GM13977 (cell line): ENCODE measurements around the gene SLC9A1.

Experiments used
- DNase-seq: peaks from one replicate; pipeline ENCODE4 v3.0.0; 2012; ENCODE audit warnings: low spot score
- in situ Hi-C: fragments of 300-500 bp; cut with MboI; formaldehyde crosslinking; loops from one replicate; pipeline ENCODE4 v1.12.0; 2022; ENCODE audit warnings: low sequenced_read_pairs, low pct_unique_long_range_greater_than_20kb, mixed read lengths, inconsistent platforms; ENCODE audit not compliant: unreplicated experiment
- TF ChIP-seq, protein P1 (sequence below): IDR thresholded peaks from 2 replicates; pipeline ENCODE4 v1.5.1; 2012; ENCODE audit warnings: mild to moderate bottlenecking, control low read depth; ENCODE audit not compliant: insufficient read depth; ENCODE audit errors: extremely low read depth, missing control alignments

SLC9A1 gene

DNA sequence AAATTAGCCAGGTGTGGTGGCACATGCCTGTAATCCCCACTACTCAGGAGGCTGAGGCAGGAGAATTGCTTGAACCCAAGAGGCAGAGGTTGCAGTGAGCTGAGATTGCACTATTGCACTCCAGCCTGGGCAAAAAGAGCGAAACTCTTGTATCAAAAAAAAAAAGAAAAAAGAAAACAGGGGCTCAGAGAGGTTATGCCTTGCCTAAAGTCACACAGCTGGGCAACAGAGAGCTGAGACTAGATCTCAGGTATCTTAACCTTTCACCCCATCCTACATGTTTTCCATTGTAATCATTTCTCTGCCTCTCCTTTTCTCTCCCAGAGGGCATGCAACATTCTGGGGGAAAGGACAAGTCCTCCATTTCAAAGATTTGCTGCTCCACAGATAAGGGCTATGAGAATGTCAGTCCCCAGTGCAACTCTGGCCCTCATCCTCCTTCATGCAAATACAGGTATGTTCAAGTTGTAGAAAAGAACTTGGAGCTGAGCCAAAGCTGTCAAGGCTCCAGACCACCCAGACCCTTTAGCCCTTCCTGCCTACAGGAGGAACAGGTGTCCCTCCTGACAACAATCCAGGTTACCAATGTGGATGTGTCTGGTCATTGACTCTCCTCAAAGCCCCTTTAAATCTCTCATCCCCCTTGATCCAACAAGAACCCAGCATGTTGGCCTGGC lies 6.9 kb downstream of the SLC9A1 start:
- no peak for DNase-seq
- TF ChIP-seq, protein P1, sequence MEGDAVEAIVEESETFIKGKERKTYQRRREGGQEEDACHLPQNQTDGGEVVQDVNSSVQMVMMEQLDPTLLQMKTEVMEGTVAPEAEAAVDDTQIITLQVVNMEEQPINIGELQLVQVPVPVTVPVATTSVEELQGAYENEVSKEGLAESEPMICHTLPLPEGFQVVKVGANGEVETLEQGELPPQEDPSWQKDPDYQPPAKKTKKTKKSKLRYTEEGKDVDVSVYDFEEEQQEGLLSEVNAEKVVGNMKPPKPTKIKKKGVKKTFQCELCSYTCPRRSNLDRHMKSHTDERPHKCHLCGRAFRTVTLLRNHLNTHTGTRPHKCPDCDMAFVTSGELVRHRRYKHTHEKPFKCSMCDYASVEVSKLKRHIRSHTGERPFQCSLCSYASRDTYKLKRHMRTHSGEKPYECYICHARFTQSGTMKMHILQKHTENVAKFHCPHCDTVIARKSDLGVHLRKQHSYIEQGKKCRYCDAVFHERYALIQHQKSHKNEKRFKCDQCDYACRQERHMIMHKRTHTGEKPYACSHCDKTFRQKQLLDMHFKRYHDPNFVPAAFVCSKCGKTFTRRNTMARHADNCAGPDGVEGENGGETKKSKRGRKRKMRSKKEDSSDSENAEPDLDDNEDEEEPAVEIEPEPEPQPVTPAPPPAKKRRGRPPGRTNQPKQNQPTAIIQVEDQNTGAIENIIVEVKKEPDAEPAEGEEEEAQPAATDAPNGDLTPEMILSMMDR = no peak
- in situ Hi-C loops = no loop called here

DNA sequence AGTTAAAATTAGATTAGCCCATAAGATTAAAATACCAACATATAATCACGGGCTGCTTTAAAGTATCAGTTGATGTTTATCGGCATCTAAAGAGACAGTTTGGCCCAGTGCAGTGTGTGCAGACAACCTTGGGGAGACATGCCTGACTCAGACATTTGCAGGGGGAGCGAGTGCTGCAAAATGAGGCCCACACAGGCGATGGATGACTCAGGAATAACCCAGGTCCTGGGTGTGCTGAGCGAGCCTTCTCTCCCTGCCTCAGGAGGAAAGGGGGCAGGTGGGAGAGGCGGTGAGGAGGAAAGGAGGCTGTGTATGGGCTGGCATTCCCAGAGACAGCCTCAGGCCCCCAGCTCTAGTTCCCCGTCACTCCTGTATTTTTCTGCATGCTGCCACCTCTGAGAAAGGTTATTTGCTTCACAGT lies 9.0 kb downstream of the SLC9A1 start:
- in situ Hi-C loops = no loop called here
- DNase-seq = no peak
- TF ChIP-seq, protein P1 = no peak

DNA sequence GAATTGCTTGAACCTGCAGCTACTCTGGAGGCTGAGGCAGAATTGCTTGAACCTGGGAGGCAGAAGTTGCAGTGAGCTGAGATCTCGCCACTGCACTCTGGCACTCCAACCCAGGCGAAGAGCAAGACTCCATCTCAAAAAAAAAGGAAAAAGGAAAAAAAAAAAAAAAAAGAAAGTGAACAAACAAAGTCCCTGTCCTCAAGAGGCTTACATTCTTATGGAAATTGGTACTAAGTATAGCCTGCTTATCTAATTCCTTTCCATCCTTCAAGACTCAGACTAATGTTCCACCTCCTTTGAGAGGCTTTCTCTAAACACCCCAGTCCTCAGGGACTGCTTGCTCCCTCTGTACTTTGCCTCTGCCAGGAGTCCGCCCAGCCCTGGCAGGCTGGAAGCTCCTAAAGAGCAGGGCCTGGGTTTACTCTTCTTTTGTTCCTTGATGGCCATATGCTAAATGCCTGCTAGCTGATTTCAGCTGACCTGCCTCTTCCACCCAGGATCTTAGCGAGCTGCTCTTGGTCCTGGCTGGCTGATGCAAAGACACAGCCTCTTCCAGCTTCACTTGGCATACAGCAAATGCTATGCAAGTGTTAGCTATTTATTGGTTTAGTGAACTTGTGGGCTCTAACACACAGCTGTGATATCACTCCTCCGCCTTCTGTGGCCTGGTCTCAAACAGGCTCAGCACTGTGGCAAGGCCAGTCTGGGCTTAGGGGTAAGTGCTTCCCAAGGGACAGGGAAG lies 9.8 kb downstream of the SLC9A1 start:
- no peak for DNase-seq
- in situ Hi-C loops = no loop called here
- TF ChIP-seq, protein P1 = no peak

DNA sequence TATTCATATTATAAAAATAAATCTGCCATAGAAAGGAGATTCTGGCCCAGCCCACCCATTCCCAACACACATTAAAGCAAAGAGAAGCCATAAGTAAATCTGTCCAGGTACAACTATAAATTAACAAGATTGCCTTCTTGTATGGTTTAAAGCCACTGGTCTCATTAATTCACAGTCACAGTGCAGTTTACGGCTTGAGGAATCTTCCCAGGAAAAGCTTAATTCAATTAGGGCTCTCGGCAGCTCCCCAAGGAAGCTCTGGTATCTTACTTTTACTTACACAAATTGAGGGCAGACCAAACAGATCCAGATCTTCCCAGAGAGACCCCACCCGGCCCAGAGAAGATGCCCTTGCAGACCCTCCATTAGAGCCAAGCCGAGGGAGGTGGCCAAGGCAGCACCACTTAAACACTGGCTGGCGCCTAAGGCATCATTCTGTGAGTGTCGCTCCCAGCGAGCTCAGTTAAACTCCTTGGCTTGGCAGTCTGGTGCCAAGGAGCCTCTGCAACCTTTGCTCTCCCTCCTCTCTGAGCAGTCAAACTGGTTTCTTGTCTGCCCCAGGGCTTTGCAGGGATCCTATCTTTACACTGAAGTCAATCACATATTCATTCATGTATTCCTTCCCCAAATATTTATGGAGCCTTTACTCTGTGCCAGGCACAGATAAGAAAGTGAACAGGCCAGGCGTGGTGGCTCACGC lies 10.7 kb downstream of the SLC9A1 start:
- in situ Hi-C loops = no loop called here
- TF ChIP-seq, protein P1 = no peak
- no peak for DNase-seq

DNA sequence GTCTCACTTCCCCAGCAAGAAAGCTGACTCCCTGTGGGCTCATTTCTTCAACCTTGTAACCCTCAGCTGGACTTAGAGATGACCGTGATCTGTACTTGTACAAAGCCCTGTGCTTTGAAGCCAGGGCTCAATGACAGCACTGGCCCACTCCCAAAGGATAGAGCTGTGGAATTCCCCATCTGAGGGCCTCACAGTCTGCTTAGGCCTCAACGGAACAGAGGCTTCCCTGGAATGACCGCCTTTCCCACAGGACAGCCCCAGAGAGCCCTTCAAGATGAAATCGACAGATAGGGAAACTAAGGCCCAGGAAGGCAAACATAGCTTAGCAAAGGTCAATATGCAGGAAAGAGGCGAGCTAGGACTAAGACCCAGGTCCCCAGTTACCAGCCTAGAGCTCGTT lies 11.5 kb downstream of the SLC9A1 start:
- TF ChIP-seq, protein P1 = no peak
- no peak for DNase-seq
- in situ Hi-C loops = no loop called here

DNA sequence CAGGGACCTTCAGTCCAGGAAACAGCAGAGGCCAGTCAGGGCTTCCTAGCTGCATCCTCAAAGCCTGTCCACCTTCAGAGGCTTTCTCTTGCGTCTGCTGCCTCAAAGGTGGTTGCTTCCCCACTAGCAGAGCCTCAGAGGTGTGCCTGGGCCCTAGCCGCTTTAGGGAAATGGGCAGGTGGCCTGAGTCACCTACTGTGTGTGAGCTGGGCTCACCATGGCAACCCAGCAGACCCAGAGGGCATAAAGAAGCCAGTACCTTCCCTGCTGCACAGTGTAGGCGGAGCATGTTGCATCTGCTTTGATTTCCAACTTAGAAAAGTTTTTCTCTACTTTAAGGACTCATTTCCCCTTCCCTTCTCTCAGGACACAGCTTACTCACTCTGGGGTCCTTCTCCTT lies 12.5 kb downstream of the SLC9A1 start:
- TF ChIP-seq, protein P1 = no peak
- no peak for DNase-seq
- in situ Hi-C loops = no loop called here
